ENCODE data around the gene MAPK8.

The MAPK8 gene

GRCh38 chr10:48412081-48412480 lies 105.6 kb downstream of the MAPK8 start:
- H3K27ac ChIP-seq (ENCODE audit: low read length): no peak overlapping the region
- H4K20me1 ChIP-seq (ENCODE audit: insufficient read depth, low read length): no peaks in the 10 kb centered on the region
- H3K4me3 ChIP-seq (ENCODE audit: low read length): no peak overlapping the region
- TF ChIP-seq EZH2phosphoT487 (IDR thresholded peaks at IDR 0.05; ENCODE audit: low read length) (no peak), CTCF (IDR thresholded peaks at IDR 0.05; ENCODE audit: low read length) (no peak), EZH2 (optimal IDR thresholded peaks at IDR 0.05; ENCODE audit: low read depth, low read length) (no peak)
- no peaks in the 10 kb centered on the region for H3K27me3 ChIP-seq (replicated peaks; ENCODE audit: insufficient read depth, low read length)
- no peaks in the 10 kb centered on the region for H3K4me1 ChIP-seq (ENCODE audit: low read length)
- no peaks in the 10 kb centered on the region for H3K79me2 ChIP-seq (ENCODE audit: low read length)
- H3F3A ChIP-seq (ENCODE audit: insufficient read depth, low read length): no peaks in the 10 kb centered on the region
- no peak overlapping the region for H3K9ac ChIP-seq (ENCODE audit: low read length)
- no peaks in the 10 kb centered on the region for H3K9me3 ChIP-seq (replicated peaks; ENCODE audit: insufficient read depth, low read length)
- no peak for DNase-seq
- peaks cover 8% of the 10 kb centered on the region; the same call in 1 of the 2 replicates for H3K36me3 ChIP-seq (replicated peaks; ENCODE audit: insufficient read depth, low read length)
- H2AFZ ChIP-seq (ENCODE audit: low read length): no peak overlapping the region
- no peak overlapping the region for H3K4me2 ChIP-seq (ENCODE audit: low read depth, low read length)
- H3K9me2 ChIP-seq (replicated peaks; ENCODE audit: insufficient read depth, low read length): no peaks in the 10 kb centered on the region

GRCh38 chr10:48412933-48413332 lies 106.5 kb downstream of the MAPK8 start:
- DNase-seq: no peak

GRCh38 chr10:48414160-48414559 lies 107.7 kb downstream of the MAPK8 start:
- DNase-seq: no peak

More at GRCh38 chr10:48412933-48413332, 106.5 kb downstream of the MAPK8 start:
- Histone ChIP-seq H3K4me1 (ENCODE audit: low read length) (no peaks in the 10 kb centered on the region), H3K36me3 (replicated peaks; ENCODE audit: insufficient read depth, low read length) (peaks cover 8% of the 10 kb centered on the region; the same call in 1 of the 2 replicates), H3K9me3 (replicated peaks; ENCODE audit: insufficient read depth, low read length) (no peaks in the 10 kb centered on the region), H2AFZ (ENCODE audit: low read length) (no peak overlapping the region), H4K20me1 (ENCODE audit: insufficient read depth, low read length) (no peaks in the 10 kb centered on the region), H3K4me2 (ENCODE audit: low read depth, low read length) (no peak overlapping the region), H3K9ac (ENCODE audit: low read length) (no peak overlapping the region), H3K4me3 (ENCODE audit: low read length) (no peak overlapping the region), H3K9me2 (replicated peaks; ENCODE audit: insufficient read depth, low read length) (no peaks in the 10 kb centered on the region), H3K27me3 (replicated peaks; ENCODE audit: insufficient read depth, low read length) (no peaks in the 10 kb centered on the region), H3K79me2 (ENCODE audit: low read length) (no peaks in the 10 kb centered on the region), H3K27ac (ENCODE audit: low read length) (no peak overlapping the region), H3F3A (ENCODE audit: insufficient read depth, low read length) (no peaks in the 10 kb centered on the region)
- TF ChIP-seq CTCF (IDR thresholded peaks at IDR 0.05; ENCODE audit: low read length) (no peak), EZH2phosphoT487 (IDR thresholded peaks at IDR 0.05; ENCODE audit: low read length) (no peak), EZH2 (optimal IDR thresholded peaks at IDR 0.05; ENCODE audit: low read depth, low read length) (no peak)

More at GRCh38 chr10:48414160-48414559, 107.7 kb downstream of the MAPK8 start:
- Histone ChIP-seq H3F3A (ENCODE audit: insufficient read depth, low read length) (no peaks in the 10 kb centered on the region), H3K79me2 (ENCODE audit: low read length) (no peaks in the 10 kb centered on the region), H3K4me2 (ENCODE audit: low read depth, low read length) (no peak overlapping the region), H3K27me3 (replicated peaks; ENCODE audit: insufficient read depth, low read length) (no peaks in the 10 kb centered on the region), H2AFZ (ENCODE audit: low read length) (no peak overlapping the region), H3K4me3 (ENCODE audit: low read length) (no peak overlapping the region), H3K9me3 (replicated peaks; ENCODE audit: insufficient read depth, low read length) (no peaks in the 10 kb centered on the region), H3K4me1 (ENCODE audit: low read length) (no peaks in the 10 kb centered on the region), H3K9ac (ENCODE audit: low read length) (no peak overlapping the region), H4K20me1 (ENCODE audit: insufficient read depth, low read length) (no peaks in the 10 kb centered on the region), H3K36me3 (replicated peaks; ENCODE audit: insufficient read depth, low read length) (peaks cover 8% of the 10 kb centered on the region; the same call in 1 of the 2 replicates), H3K27ac (ENCODE audit: low read length) (no peak overlapping the region), H3K9me2 (replicated peaks; ENCODE audit: insufficient read depth, low read length) (no peaks in the 10 kb centered on the region)
- TF ChIP-seq CTCF (IDR thresholded peaks at IDR 0.05; ENCODE audit: low read length) (no peak), EZH2 (optimal IDR thresholded peaks at IDR 0.05; ENCODE audit: low read depth, low read length) (no peak), EZH2phosphoT487 (IDR thresholded peaks at IDR 0.05; ENCODE audit: low read length) (no peak)

All from MM.1S (cell line).